Inferior parietal cortex (tissue), 1 donor: ENCODE data around the gene ISX.

ENCODE experiments used
- DNase-seq: peaks from one replicate; pipeline ENCODE4 v3.0.0-alpha.2; 2016; ENCODE audit errors: extremely low spot score

Gene ISX

DNA sequence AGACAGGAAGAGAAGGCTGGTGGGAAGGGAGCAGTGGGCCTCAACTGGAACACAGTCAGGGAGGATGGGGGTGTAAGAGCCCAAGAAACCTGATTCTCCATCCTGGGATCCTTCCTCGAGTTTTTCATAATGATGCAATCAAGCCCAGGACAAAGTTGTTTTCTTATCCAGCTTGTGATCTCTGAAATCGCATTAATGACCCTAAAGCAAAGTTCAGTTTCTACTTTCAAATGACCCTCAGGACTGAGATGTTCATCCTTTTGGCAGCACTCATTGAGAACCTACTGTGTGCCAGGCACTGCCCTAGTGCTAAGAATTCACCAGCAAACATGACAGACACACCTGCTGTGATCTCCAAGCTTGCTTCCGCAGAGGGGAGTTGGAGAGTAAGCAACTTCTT, 45.3 kb downstream of the ISX start:
- no peak for DNase-seq

DNA sequence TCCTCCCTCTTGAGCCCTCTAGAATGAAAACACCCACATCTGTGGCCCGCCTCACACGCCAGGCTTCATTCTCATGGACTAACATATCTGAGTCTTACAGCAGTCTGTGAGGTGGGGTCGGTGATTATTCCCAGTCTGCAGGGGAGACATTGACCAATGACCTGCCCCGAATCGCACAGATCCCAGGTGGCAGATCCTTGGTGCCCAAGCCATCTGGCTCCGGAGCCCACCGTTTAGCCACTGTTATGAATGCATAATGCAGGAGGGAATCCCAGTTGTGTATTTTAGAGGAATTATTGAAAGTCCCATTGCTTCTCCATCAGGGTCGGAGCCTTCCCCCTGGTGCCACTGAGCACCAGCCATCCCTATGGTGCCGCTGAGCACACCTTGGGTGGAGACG, 47.4 kb downstream of the ISX start:
- DNase-seq = no peak

DNA sequence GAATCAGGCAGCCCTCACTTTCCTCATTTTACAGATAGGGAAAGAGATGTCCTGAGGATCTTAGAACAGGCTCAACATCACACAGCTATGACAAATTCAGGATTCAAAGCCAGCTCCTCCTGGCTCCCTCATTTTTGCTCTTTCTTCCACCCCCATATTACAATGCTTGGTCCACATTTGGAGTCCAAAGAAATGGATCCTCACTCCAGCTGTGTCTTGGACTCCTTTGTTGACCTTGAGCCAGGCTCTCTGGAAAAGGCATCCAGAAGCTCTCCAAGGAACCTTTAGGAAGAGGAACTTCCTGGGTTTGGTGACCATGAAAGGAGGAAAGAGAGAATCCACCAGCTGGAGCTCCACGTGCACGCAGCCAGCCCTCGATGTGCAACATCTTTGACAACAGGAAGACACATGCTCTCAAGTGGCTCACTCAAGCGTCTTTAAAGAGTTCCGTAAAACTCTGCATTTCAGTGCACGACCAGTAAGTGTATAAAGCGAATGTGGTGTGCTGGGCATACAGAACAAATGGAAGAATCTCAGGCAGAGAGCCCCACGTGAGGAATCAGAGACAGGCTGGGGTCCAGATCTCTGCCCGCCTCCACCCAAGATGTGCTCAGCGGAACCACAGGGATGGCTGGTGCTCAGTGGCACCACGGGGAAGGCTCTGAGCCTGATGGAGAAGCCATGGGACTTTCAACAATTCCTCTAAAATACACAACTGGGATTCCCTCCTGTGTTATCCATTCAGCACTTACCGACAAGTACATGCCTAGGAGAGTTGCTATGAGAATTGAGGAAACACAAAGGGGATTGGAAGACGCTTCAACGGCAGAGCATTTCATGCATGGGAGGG, 48.4 kb downstream of the ISX start:
- DNase-seq = no peak

DNA sequence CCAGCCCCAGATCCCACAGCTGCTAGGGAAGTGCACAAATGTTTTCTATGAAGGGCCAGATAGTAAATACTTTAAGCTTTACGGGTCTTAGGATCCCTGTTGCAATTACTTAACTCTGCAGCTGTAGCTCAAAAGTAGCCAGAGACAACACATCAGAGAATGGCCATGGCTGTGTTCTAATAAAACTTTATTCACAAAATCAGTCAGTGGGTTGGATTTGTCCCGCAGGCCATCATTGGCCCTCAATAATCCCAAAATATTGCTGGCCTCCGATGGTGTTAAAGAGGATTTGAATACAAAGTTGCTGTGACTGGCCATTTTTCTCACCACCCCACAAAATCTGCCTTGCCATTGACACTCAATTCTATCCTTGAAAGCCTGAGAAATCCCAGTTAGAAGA, 49.6 kb downstream of the ISX start:
- no peak for DNase-seq

DNA sequence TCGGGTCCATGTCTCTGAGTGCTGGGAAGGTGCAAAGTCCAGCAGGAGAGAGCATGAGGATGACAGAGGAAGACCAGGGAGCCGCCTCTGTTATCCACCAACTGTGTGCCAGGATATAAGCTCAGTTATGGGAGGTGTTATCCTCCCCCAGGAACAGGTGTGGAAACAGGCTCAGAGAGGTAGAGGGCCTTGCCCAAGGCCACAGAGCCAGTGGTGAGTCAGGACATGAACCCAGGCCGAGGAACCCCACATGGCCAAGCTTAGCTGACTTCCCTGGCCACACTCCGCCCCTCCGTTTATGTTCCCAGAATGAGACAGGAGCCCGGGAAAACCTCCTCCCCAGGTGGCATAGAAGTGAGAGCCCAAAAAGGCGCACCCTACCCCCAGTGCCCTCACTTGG, 50.3 kb downstream of the ISX start:
- DNase-seq = no peak

DNA sequence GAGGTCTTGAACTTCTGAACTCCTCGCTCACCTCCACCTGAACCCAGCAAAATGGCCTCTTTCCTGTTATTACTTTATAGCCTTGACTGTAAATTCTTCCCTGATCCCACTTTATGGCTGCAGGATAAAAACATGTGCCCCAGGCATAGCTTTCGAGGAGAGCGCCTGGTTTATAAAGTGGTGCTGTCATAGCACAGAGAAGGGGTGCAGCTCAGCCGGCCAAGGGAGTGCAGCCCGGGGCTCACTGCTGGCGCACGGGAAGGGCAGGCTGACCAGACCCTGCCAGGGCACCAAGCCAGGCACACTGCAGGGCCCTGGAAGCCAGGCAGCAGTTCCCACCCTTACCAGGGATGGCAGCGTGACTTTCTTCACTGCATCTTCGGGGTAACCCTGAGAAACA, 50.9 kb downstream of the ISX start:
- no peak for DNase-seq

DNA sequence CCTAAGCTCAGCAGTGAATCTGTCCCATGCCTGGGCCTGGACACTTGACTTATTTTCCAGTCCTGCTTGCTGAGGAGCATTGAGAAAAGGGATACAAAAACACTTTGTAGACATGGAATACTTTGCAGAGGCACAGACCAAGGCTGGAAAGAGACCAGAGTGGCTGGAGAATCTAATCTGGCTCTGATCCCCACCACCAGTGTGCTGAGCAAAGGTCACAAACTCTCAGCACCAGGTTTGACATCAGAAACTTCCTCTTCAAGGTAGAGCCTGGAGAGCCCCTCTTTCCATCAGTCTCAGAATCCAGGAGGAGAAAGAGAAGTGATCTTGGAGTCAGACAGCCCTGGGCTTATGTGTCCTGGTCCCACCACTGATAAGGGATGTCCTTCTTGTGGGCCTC, 53.5 kb downstream of the ISX start:
- no peak for DNase-seq

DNA sequence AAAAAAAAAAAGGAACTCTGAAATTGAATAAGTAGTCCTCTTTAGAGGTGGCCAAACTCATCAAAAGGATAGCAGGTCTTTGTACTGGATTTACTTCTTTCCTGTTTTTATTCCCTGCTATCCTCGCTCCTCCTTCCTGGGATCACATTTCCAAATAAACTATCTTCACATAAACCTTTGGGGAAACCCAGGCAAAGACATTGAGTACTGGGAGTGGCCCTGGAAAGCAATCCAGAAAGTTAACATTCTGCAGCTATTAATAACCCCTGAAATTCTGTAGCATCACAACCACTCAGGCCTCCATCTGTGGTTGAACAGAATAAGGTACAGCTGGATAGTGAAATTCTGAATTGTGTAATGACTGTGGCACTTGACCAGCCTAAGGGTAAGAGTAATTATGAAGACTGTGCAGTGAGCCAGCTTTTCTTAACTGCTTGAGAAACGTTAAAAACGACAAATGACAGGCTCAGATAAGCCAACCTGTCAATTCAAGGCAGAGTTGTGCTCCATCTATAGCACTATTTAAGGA, 58.8 kb downstream of the ISX start:
- DNase-seq = no peak

DNA sequence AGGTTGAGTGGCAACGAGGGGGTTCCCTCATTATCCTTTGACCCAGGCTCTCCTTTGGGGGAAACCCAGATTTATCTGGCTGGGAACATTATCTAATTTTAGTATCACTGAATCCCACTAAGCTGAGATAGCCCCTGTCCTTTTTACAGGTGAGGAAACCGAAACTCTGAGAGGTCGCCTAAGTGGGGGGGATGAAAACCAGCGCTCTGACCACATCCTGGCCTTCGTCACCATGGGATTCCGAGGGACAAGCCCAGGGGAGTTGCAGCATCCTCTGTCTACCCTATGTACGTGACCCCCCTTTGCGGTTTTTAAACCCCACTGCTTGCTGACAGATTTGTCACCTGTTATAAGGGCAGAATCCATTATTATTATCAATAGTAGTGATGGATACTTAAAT, 61.0 kb downstream of the ISX start:
- DNase-seq = no peak

DNA sequence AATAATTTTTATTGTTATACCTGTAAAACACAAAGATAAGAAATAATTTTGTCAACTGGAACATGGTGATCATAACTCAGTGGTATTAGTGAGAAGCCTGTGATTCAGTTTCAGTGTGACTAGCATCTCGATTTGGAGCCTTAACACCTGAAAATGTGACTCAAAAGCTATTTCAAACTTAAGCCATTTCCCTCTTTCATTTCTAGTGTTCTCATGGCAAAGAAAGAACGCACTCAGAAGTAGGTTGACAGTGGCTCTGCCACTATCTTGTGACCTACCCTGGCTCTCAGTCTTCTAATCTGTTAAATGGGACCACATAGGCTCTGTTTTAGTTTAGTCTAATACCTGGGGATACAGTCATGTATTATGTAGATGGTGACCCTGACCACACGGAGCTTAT, 62.7 kb downstream of the ISX start:
- DNase-seq = no peak

DNA sequence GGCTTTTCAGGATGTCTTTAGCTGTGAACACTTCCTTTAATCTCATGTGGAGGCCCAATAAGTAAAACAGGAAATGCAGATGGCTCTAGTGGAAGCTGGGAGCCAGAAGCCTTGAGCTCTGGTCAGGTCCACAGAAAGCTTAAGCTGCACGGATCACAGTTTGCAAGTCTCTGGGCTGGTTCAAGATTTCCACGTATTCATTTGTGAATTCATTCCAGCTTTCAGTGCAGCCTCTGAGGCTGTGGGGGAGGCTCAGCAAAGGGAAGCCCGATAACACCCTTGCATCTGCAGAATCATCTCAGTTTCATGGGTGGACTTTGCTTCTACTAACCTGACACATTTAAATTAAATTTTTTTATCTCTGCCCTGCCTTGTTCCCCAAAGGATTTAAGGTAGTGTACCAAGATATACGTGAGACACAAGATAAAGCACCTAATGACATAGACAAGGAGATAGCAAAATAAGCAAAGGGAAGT, 65.6 kb downstream of the ISX start:
- DNase-seq = peak; percentile 5

DNA sequence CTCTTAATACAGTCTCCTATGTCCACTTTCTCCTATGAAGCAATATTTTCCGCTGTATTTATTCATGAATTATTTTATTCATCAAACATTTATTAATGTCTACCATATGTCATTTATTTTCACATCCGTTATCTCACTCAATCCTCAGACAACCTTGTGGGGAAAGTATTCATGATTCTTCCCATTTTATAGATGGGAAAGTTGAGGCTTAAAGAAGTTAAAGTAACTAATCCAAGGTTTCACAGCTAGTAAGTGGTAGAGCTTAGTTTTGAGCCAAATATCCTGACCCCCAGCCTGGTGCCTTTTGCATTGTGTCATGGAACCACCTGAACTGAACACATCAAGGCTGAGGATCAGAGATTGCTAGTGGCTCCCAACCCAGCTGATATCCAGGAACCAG, 66.6 kb downstream of the ISX start:
- DNase-seq = no peak

DNA sequence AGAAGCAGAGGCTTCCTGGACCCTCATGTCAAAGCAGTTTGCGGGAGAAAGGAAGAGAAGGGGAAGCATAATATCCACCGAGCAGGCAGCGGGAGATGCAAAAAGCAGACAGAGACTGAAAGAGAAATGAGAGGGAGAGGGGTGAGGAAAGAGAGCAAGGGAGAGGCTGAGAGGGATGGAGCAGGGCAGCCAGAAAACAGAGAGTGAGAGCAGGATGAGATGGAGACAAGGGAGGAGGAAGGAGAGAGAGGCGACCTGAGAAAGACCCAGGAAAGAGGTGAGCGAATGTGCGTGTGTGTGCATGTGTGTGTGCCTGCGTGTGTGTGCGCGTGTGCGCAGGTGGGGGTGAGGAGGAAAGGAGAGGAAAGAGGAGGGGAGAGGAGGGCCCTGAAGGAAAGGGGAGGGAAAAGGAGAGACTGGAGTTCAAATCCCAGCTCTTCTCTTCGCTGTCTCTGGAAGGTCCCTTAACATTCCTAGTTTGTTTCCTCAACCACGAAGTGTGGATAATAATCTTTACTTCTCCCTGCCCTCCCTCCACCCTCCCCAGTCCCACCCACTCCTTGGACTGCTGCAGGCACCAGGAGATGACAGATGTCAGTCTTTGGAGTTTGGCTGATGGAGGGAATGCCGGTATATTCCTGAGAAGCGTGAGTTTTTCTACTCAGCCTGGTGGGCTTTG, 67.9 kb downstream of the ISX start:
- no peak for DNase-seq

DNA sequence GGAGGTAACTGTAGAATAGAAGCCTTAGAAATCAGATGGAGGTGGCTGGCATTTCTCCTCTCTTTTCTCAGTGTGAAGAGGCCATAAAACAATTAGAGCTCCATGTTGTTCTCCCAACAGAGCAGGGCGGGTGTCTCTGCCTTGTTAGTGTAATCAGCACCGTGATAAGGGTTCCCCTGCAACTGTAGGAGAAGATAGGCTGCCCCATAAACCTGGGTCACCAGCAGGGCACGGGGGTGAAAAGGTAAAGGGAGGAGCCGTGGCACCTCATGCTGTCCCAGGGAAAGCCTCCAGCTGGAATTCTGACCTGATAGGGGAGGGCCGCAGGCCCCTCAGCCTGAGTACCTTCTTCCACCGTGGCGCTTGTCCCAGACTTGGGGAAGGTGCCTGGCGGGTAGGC, 68.7 kb downstream of the ISX start:
- DNase-seq = no peak

DNA sequence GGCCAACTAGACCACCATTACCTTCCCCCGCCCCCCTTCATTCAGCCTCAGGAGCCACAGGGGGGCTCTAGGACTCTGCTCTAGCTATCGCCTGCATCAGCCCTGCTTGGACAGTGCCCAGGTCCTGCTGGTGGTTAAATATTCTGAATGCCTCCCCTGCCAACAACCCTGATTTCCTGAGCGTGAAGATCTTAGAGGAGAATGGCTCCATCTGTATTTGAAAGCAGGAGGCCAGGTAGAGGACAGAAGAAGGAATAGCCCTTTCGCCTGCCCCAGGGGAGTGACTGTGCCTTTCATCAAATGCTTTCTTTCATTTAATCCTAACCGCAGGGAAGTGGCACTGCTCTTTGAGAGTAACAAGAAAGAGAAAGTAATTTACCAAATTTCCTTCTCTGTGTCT, 69.2 kb downstream of the ISX start:
- DNase-seq = no peak
